Panc1 (cell line): ENCODE data around the gene TSNAX. TPM values are rescaled to one million over a fixed set of nuclear protein-coding genes. Genes with fewer than 3 reads are reported as not detected.

Experiments
- ATAC-seq: fragments of 200-7000 bp; cut with Tn5 transposase; 2 replicates; pipeline ENCODE4 v1.9.1; 2020; ENCODE audit warnings: mild to moderate bottlenecking, moderate library complexity
- BruUV-seq: library from RNA; stranded (reverse); fragments of 400-500 nt; replicated peaks from 2 replicates; lab custom pipeline; 2021; lab: Mats Ljungman, UMichigan
- CTCF ChIA-PET: fragments of 300-600 bp; sonication (Branson Sonifier 250); formaldehyde crosslinking; loops from one replicate; lab custom pipeline; 2022; ENCODE audit warnings: antibody characterized with exemption; lab: Charles Lee
- POLR2A ChIA-PET: fragments of 300-600 bp; sonication (Branson Sonifier 250); formaldehyde crosslinking; loops from one replicate; lab custom pipeline; 2022; ENCODE audit warnings: antibody characterized with exemption; lab: Charles Lee
- DNase-seq: peaks from one replicate; pipeline ENCODE4 v3.0.0-alpha.2; 2010; ENCODE audit warnings: low read depth, low spot score
- H3K27ac ChIP-seq: 2 replicates; pipeline ENCODE4 v1.5.1; 2011; ENCODE audit warnings: mild to moderate bottlenecking, low read length, inconsistent platforms
- H3K27me3 ChIP-seq: fragments of 200-500 bp; sonication (Bioruptor generic); 2 replicates; pipeline ENCODE4 v1.6.0; 2014; ENCODE audit warnings: low read length, inconsistent platforms; ENCODE audit not compliant: control insufficient read depth, insufficient read depth
- H3K36me3 ChIP-seq: fragments of 200-500 bp; sonication (Bioruptor generic); 2 replicates; pipeline ENCODE4 v1.5.1; 2014; ENCODE audit warnings: inconsistent platforms, mild to moderate bottlenecking, low read length, moderate library complexity; ENCODE audit not compliant: control insufficient read depth, insufficient read depth
- H3K4me1 ChIP-seq: 2 replicates; pipeline ENCODE4 v1.5.1; 2011; ENCODE audit warnings: inconsistent platforms, mild to moderate bottlenecking, low read length, moderate library complexity; ENCODE audit not compliant: control insufficient read depth, insufficient read depth
- H3K4me3 ChIP-seq, 2 experiments: 2 replicates each; pipeline ENCODE4 v1.5.1; 2011 to 2012; ENCODE audit warnings: low read depth in 2 of 2, low read length in 2 of 2, mild to moderate bottlenecking in 2 of 2, inconsistent platforms in 1 of 2, moderate library complexity in 1 of 2
- H3K9me3 ChIP-seq: fragments of 200-500 bp; sonication (Bioruptor generic); 2 replicates; pipeline ENCODE4 v1.5.1; 2014; ENCODE audit warnings: low read depth, mild to moderate bottlenecking, inconsistent platforms, low read length, moderate library complexity; ENCODE audit not compliant: control insufficient read depth, insufficient read depth
- POLR2AphosphoS5 ChIP-seq: IDR thresholded peaks from 2 replicates; pipeline ENCODE4 v1.6.1; 2012; ENCODE audit warnings: mild to moderate bottlenecking, low read depth, low read length, moderate library complexity
- SIN3A ChIP-seq: IDR thresholded peaks from 2 replicates; pipeline ENCODE4 v1.6.1; 2012; ENCODE audit warnings: low read depth, mild to moderate bottlenecking, low read length, moderate library complexity, borderline replicate concordance; ENCODE audit not compliant: insufficient read depth
- TCF7L2 ChIP-seq: IDR thresholded peaks from 2 replicates; pipeline ENCODE4 v1.6.1; 2011; ENCODE audit warnings: mild to moderate bottlenecking, low read depth, low read length, inconsistent platforms
- in situ Hi-C: cut with HindIII; loops from 2 replicates; pipeline ENCODE4 v1.10.0; 2016; ENCODE audit warnings: low sequenced_read_pairs, low pct_unique_long_range_greater_than_20kb
- intact Hi-C: fragments of 100-400 bp; cut with micrococcal nuclease; formaldehyde crosslinking; loops from one replicate; pipeline ENCODE4 v1.10.0; 2022; ENCODE audit not compliant: unreplicated experiment
- total RNA-seq: library from RNA; stranded (reverse); gene quantifications from one replicate; pipeline ENCODE4 v1.2.1, GENCODE V29; 2021; ENCODE audit not compliant: unreplicated experiment
- TF ChIP-seq, protein P1 (sequence below): fragments of 450-650 bp; IDR thresholded peaks from 2 replicates; pipeline ENCODE4 v1.5.1; 2017; ENCODE audit warnings: mild to moderate bottlenecking
- TF ChIP-seq, protein P2 (sequence below), 2 experiments: IDR thresholded peaks; 2 replicates each; pipeline ENCODE4 v1.6.1; 2011 to 2012; ENCODE audit warnings: low read depth in 2 of 2, control low read depth in 1 of 2, low read length in 1 of 2, mild to moderate bottlenecking in 1 of 2, moderate library complexity in 1 of 2; ENCODE audit not compliant: insufficient read depth in 1 of 2

TSNAX gene
- total RNA-seq, 1 experiment from 2014 or later: 40.0 TPM

DNA sequence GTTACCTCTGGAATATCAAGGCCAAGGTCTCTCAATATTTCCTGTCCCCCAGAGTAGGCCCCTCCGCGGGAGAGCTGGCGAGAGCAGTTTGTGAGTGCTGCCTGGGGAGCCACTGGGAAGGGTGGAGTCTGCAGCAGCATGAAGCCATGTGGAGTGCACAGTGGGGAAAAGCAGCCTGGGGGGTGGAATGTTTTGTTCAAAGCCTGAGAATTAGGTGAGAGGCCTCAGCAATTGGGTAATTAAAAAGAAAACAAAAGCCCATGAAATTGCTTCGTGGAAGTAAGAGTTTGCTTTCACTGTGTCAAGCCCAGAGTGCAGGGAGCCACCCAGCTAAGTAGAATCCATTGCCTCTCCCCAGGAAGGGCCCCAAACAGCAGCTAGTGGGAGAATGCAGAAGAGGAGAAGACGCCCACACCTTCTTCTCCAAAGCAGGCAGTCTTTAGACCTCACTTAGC lies 67.9 kb downstream of the TSNAX start:
- ChIA-PET POLR2A (no interaction called here), CTCF (interaction anchor here (0.6 kb wide), 1 partner anchor 441 kb away, joined by 4 read pairs; no protein-coding TSS in a partner anchor)
- no peaks in the 10 kb centered on the region for H3K4me1 ChIP-seq
- H3K4me3 ChIP-seq: no peak overlapping the region
- H3K9me3 ChIP-seq: no peaks in the 10 kb centered on the region
- DNase-seq (no peak), ATAC-seq (no peak)
- no peak overlapping the region for H3K27ac ChIP-seq
- BruUV-seq: no TSS peak
- H3K36me3 ChIP-seq: no peaks in the 10 kb centered on the region
- TF ChIP-seq, protein P1, sequence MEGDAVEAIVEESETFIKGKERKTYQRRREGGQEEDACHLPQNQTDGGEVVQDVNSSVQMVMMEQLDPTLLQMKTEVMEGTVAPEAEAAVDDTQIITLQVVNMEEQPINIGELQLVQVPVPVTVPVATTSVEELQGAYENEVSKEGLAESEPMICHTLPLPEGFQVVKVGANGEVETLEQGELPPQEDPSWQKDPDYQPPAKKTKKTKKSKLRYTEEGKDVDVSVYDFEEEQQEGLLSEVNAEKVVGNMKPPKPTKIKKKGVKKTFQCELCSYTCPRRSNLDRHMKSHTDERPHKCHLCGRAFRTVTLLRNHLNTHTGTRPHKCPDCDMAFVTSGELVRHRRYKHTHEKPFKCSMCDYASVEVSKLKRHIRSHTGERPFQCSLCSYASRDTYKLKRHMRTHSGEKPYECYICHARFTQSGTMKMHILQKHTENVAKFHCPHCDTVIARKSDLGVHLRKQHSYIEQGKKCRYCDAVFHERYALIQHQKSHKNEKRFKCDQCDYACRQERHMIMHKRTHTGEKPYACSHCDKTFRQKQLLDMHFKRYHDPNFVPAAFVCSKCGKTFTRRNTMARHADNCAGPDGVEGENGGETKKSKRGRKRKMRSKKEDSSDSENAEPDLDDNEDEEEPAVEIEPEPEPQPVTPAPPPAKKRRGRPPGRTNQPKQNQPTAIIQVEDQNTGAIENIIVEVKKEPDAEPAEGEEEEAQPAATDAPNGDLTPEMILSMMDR: no peak
- TF ChIP-seq TCF7L2: no peak
- TF ChIP-seq, protein P2, sequence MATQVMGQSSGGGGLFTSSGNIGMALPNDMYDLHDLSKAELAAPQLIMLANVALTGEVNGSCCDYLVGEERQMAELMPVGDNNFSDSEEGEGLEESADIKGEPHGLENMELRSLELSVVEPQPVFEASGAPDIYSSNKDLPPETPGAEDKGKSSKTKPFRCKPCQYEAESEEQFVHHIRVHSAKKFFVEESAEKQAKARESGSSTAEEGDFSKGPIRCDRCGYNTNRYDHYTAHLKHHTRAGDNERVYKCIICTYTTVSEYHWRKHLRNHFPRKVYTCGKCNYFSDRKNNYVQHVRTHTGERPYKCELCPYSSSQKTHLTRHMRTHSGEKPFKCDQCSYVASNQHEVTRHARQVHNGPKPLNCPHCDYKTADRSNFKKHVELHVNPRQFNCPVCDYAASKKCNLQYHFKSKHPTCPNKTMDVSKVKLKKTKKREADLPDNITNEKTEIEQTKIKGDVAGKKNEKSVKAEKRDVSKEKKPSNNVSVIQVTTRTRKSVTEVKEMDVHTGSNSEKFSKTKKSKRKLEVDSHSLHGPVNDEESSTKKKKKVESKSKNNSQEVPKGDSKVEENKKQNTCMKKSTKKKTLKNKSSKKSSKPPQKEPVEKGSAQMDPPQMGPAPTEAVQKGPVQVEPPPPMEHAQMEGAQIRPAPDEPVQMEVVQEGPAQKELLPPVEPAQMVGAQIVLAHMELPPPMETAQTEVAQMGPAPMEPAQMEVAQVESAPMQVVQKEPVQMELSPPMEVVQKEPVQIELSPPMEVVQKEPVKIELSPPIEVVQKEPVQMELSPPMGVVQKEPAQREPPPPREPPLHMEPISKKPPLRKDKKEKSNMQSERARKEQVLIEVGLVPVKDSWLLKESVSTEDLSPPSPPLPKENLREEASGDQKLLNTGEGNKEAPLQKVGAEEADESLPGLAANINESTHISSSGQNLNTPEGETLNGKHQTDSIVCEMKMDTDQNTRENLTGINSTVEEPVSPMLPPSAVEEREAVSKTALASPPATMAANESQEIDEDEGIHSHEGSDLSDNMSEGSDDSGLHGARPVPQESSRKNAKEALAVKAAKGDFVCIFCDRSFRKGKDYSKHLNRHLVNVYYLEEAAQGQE (IDR thresholded peaks at IDR 0.05; ENCODE audit: insufficient read depth in 1 of 2, low read depth in 2 of 2, low read length in 1 of 2): no peak
- no peak for TF ChIP-seq SIN3A
- no peak for TF ChIP-seq POLR2AphosphoS5
- intact Hi-C loops: no loop called here
- in situ Hi-C loops: no loop called here
- H3K27me3 ChIP-seq: no peaks in the 10 kb centered on the region

DNA sequence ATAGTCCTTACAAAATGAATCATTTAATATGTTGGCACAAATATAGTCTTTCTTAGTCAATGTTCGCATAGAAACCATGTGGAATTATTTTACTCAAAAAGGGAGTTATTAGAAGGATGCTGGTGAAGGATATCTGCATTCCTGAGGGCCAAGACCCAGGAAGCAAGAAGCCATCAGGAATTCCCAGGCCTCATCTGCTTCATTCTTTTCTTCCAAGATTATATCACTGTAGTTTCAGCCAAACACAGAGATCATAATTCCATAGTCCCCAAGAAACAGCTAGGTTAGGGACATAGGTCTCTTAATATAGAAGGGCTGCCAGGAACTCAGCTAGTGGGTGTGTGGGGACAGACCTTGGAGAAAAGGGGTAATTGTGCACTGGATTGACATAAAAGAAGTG lies 69.5 kb downstream of the TSNAX start:
- DNase-seq (no peak), ATAC-seq (no peak)
- H3K27me3 ChIP-seq: no peaks in the 10 kb centered on the region
- H3K36me3 ChIP-seq: no peaks in the 10 kb centered on the region
- H3K4me3 ChIP-seq: no peak overlapping the region
- ChIA-PET CTCF (no interaction called here), POLR2A (no interaction called here)
- H3K27ac ChIP-seq: no peak overlapping the region
- no peaks in the 10 kb centered on the region for H3K4me1 ChIP-seq
- BruUV-seq: no TSS peak
- intact Hi-C loops: no loop called here
- TF ChIP-seq TCF7L2 (no peak), POLR2AphosphoS5 (no peak), SIN3A (no peak)
- TF ChIP-seq, protein P2 (IDR thresholded peaks at IDR 0.05; ENCODE audit: insufficient read depth in 1 of 2, low read depth in 2 of 2, low read length in 1 of 2): no peak
- TF ChIP-seq, protein P1: no peak
- in situ Hi-C loops: no loop called here
- no peaks in the 10 kb centered on the region for H3K9me3 ChIP-seq
